Ectodermal cell (in vitro differentiated cells): Measurements from ENCODE around the gene NFS1. TPM values are rescaled to one million over a fixed set of nuclear protein-coding genes. Genes with fewer than 3 reads are reported as not detected.
"Not testable (repeated sequence)": the region's sequence is repeated elsewhere in the genome, so short reads cannot be mapped to it uniquely, and the experiment has no call there.

Experiments used
- H3K27ac ChIP-seq: 2 replicates; pipeline ENCODE4 v1.7.0; 2013; ENCODE audit warnings: mild to moderate bottlenecking, low read depth, low read length; ENCODE audit not compliant: insufficient read depth, poor library complexity, severe bottlenecking
- H3K27me3 ChIP-seq: 2 replicates; pipeline ENCODE4 v1.7.0; 2013; ENCODE audit warnings: mild to moderate bottlenecking, low read length; ENCODE audit not compliant: insufficient read depth, control insufficient read depth, poor library complexity, severe bottlenecking
- H3K36me3 ChIP-seq: one replicate; pipeline ENCODE4 v1.7.0; 2013; ENCODE audit warnings: low read length; ENCODE audit not compliant: control insufficient read depth, insufficient read depth
- H3K4me1 ChIP-seq: one replicate; pipeline ENCODE4 v1.7.0; 2013; ENCODE audit warnings: low read length; ENCODE audit not compliant: control insufficient read depth, insufficient read depth
- H3K4me3 ChIP-seq: 2 replicates; pipeline ENCODE4 v1.7.0; 2013; ENCODE audit warnings: low read depth, low read length, control low read depth; ENCODE audit not compliant: insufficient read depth
- H3K9me3 ChIP-seq: 2 replicates; pipeline ENCODE4 v1.7.0; 2013; ENCODE audit warnings: mild to moderate bottlenecking, low read length, moderate library complexity; ENCODE audit not compliant: control insufficient read depth
- WGBS, 2 experiments: methylation state at CpG; one replicate each; pipeline ENCODE4 v1.1.7; 2013; ENCODE audit warnings: missing lambda C conversion rate in 2 of 2; 5-methylcytosine and 5-hydroxymethylcytosine counted together
- polyA plus RNA-seq, 4 experiments: library from polyadenylated mRNA; stranded (reverse); fragments of 50-300 nt; gene quantifications; one replicate each; pipeline ENCODE4 v1.2.3, GENCODE V29; 2013

The NFS1 gene
- 27.2 TPM for polyA plus RNA-seq (2013, experiment 1 of 4)
- polyA plus RNA-seq (2013, experiment 2 of 4), result 22.5 TPM
- polyA plus RNA-seq (2013, experiment 3 of 4), result 23.3 TPM
- polyA plus RNA-seq (2013, experiment 4 of 4), result 22.5 TPM

- WGBS, 2 experiments, result 0 to 1% methylated on average over 81 of the region's 81 CpGs
Measured at GRCh38 chr20:35699127-35699956, at the start of gene NFS1, which contains the start of gene ROMO1. TSS of gene NFS1 (minus strand) at chr20:35699352. CDS start at chr20:35699288, 64 bp downstream. TSS of gene ROMO1 (plus strand) at chr20:35699405. CDS start at chr20:35699633, 228 bp downstream.

GRCh38 chr20:35744492-35744841, 45.3 kb upstream of the NFS1 start:
- not testable (repeated sequence) for H3K36me3 ChIP-seq, H3K4me3 ChIP-seq, H3K27ac ChIP-seq, H3K27me3 ChIP-seq, H3K9me3 ChIP-seq
- WGBS, 2 experiments, result 96 to 97% methylated on average over 3 of the region's 3 CpGs
- peaks cover 12% of the 10 kb centered on the region for H3K4me1 ChIP-seq

More at GRCh38 chr20:35699127-35699956, at the start of gene NFS1, which contains the start of gene ROMO1:
- Histone ChIP-seq H3K27ac (peak within 1 kb of the TSS; percentile 82), H3K27me3 (no peaks in the 10 kb centered on the region), H3K9me3 (no peaks in the 10 kb centered on the region), H3K4me3 (peak within 1 kb of the TSS; percentile 98), H3K36me3 (peaks cover 13% of the 10 kb centered on the region), H3K4me1 (peaks cover 11% of the 10 kb centered on the region)

- no peaks in the 10 kb centered on the region for H3K27me3 ChIP-seq
- 91 to 94% methylated on average over 15 of the region's 15 CpGs for WGBS, 2 experiments
- H3K9me3 ChIP-seq, result no peaks in the 10 kb centered on the region
- H3K27ac ChIP-seq, result no peak overlapping the region
- H3K4me1 ChIP-seq, result peaks cover 16% of the 10 kb centered on the region
- no peak overlapping the region for H3K4me3 ChIP-seq
- H3K36me3 ChIP-seq, result peaks cover 14% of the 10 kb centered on the region
Measured at GRCh38 chr20:35743693-35744491, 44.7 kb upstream of the NFS1 start.

DNA sequence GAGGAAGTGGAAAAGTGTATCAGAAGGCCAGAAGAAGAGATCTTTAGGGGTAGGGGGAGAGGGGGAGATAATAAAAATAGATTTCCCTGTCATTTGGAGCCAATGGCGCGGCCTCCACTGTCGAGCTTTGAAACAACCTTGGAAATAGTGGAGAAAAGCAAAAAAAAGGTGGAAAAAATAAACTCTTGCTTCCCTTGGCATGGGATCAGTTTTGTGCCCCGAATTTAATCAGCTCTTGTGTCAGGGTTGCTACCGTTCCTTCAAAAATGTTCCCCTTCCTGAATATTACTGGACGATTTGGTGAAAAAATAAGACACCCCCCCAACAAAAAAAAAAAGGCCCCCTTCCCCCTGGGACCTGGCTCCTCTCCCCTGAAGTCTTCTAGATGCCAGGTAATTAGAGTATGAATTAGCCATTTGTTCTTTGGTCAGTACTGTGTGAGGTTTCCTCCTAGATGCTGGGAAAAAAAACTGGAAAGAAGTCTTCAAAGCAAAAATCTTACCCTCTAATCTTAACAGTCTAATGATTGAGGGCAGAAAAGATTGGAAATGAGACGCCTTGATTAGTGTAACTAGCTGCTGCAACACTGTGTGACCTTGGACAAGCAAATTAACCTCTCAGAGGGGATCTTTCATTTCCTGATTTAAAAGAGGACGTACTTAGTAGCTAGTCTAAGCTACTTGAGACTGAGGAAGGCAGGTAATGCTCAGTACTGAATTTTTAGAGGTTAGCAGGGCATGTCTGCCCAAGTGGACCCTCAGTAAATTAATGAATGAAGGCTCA, 43.8 kb upstream of the NFS1 start:
- Histone ChIP-seq H3K9me3 (no peaks in the 10 kb centered on the region), H3K4me1 (peaks cover 16% of the 10 kb centered on the region), H3K27me3 (no peaks in the 10 kb centered on the region), H3K27ac (peak overlapping the region; percentile 64), H3K4me3 (peak overlapping the region; percentile 62), H3K36me3 (peaks cover 23% of the 10 kb centered on the region)
- WGBS, 2 experiments, result 4 to 7% methylated on average over 8 of the region's 8 CpGs

DNA sequence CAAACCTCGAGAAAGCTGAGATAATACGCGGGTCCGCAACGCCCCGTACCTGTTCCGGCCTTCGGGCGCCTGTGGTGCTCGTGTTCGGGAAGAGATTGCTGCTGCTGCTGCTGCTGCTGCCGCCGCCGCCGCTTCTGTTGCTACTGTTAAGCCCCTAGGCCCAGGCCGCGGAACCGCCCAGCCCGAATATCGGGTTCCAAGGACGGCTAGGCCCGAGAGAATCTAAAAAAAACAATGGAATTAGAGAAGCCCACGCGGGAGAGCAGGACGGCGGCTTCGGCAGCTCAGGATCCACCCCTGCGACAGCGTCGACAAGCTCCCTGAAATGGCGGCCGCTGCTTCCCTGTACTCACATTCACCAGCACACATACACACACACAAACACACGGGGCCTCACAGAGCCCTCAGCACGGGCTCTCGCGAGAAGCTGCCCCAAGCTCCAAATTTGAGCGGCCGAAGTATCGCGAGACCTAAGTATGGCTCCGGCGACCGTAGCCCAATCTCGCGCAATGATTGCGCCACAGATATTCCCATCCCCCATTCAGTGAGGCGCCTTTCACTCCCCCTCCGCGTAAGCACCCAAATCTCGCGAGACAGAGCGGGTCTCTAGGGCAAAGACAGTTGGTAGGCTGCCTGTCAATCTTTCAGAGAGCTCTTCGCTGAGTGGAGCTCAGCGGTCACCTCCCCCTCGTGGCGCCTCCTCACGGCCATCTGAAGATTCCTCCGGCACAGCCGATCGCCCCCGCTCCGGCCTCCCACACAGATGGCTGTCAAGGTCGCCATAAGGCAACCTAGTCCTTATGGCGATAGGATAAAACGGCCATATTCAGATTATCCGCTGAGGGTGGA, 43.0 kb upstream of the NFS1 start, which contains the start of gene RBM39:
TSS of gene RBM39 (minus strand) at position 369 of the 849 bp plus-strand sequence. CDS start 1,386 bp downstream, outside the sequence.
- peaks cover 25% of the 10 kb centered on the region for H3K36me3 ChIP-seq
- H3K4me3 ChIP-seq, result peak within 1 kb of the TSS; percentile 99
- peak within 1 kb of the TSS; percentile 97 for H3K27ac ChIP-seq
- H3K27me3 ChIP-seq, result no peaks in the 10 kb centered on the region
- 0% methylated on average over 66 of the region's 66 CpGs for WGBS, 2 experiments
- H3K4me1 ChIP-seq, result peaks cover 16% of the 10 kb centered on the region
- H3K9me3 ChIP-seq, result no peaks in the 10 kb centered on the region

DNA sequence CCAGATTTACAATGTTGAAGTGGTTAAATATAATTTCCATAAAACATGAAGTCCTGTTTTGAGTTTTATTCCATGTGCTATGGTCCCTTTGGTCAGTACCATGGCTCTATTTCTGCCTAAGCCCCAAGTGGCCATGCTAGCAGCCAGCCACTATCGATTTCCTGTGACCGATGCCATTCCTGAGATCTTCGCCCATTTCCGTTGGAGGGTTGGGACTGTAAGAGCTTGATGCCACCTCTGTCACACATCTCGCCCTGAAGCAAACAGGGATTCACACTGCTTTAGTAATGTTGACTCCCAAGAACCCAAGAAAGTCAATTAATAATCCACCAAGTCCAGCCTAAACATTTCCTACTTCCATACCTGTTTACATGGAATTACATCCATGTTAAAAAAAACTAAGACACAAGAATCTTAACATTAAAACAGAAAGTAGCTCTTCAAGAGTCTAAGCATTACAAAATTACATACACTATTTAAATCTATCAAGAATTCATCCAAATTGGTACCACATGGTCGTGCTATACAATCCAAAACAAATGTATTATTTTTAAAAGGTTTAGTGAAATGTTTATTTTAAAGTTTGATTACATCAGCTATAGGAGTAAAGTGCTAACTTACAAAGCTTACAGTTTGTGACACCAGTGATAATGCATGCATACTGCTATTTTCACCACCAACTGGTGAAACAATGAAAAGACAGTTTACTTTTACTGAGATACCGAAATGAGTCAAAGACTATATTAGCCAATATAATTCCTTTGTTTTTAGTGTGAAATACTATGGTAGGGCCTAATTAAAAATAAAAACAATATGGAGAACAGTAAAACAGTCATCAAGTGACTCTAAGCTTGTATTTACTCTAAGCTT, 40.4 kb upstream of the NFS1 start:
- Histone ChIP-seq H3K27ac (no peak overlapping the region), H3K4me1 (peaks cover 16% of the 10 kb centered on the region), H3K36me3 (peaks cover 43% of the 10 kb centered on the region), H3K4me3 (peak overlapping the region; percentile 14), H3K9me3 (no peaks in the 10 kb centered on the region), H3K27me3 (no peaks in the 10 kb centered on the region)
- 91 to 96% methylated on average over 5 to 6 of the region's 7 CpGs for WGBS, 2 experiments

GRCh38 chr20:35738410-35739179, 39.4 kb upstream of the NFS1 start:
- Histone ChIP-seq H3K36me3 (peaks cover 52% of the 10 kb centered on the region), H3K4me1 (peaks cover 16% of the 10 kb centered on the region)

GRCh38 chr20:35737865-35738333, 38.7 kb upstream of the NFS1 start:
- Histone ChIP-seq H3K4me3 (no peak overlapping the region), H3K27ac (no peak overlapping the region), H3K27me3 (no peaks in the 10 kb centered on the region), H3K36me3 (peaks cover 58% of the 10 kb centered on the region), H3K9me3 (no peaks in the 10 kb centered on the region), H3K4me1 (peaks cover 16% of the 10 kb centered on the region)
- 92 to 95% methylated on average over 15 of the region's 15 CpGs for WGBS, 2 experiments

More at GRCh38 chr20:35738410-35739179, 39.4 kb upstream of the NFS1 start:
- no peaks in the 10 kb centered on the region for H3K9me3 ChIP-seq
- H3K27me3 ChIP-seq, result no peaks in the 10 kb centered on the region
- no peak overlapping the region for H3K27ac ChIP-seq
- no peak overlapping the region for H3K4me3 ChIP-seq
- WGBS, 2 experiments, result 89 to 95% methylated on average over 3 to 4 of the region's 4 CpGs
